NCI-H1048 (cell line): ENCODE data around the gene AACS.
"Not testable (repeated sequence)": the region's sequence is repeated elsewhere in the genome, so short reads cannot be mapped to it uniquely, and the experiment has no call there.

Experiments used
- DNase-seq: peaks from one replicate; lab custom pipeline; 2025; lab: John Stamatoyannopoulos, UW

Gene AACS

GRCh38 chr12:125092108-125092871 is 27.1 kb downstream of the AACS start:
- DNase-seq = no peak

DNA sequence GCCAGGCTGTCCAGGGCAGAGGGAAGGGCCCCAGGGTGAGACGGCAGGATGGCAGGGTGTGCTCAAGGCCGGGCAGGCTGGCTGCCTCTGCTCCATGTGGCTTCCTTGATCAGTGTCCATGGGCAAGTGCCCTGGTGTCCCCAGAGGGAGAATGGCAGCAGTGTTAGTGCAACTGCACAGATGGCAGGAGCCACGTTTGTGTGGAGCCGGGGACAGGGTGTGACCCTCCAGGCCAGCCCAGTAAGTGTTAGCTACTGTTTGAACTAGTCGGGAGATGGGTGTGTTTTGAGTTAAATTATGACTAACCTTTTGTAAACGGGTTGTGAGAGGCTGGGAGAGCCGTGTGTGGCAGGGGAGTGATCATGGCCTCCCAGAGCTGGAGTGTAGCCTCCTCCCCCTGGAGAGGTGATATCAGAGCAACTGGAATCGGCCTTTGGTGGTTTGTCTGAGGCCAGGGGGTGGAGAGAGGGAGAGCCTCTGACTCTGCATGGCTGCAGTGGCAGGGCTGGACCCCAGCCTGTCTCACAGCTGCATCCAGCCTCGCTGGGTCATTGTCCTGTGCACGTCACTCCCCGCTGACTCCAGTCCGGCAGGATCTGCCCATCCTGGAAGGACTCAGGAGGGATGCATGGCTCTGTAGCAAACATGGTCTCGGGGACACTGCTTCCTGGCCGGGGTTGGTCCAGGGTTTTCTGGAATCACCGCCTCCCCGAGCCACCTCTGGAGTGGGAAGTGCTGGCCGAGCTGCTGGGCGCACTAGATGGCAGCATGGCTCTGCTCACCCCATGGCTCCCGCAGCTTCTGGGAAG is 27.8 kb downstream of the AACS start:
- DNase-seq = no peak

DNA sequence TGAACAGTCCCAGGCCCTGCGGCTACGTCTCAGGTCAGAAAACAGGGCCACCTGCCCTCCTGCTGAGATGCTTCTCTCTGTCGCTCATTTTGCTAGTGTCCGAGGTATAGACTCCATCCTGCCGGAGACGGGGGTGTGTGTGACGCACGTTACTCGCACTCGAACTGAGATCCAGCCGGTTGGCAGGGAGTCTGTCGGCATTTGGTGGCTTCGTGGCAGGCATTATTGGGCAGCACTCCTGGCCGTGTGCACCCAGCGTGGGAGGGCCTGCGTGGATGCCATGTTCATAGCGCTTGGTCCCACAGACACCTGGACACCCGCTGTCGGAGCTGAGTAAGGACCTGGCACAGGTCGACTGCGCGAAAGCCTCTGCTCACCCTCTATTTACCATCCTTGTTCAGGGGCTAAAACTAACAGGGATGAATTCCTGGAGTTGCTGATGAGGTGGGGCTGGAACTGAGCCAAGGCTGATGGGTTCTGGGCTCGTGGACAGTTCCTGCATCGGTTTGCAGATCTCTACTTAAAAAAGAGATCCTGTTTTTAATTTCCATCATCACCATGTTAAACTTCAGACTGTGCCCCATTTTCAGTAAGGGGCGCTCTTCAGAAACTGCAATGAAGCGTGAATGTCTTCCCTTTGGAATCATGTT is 28.6 kb downstream of the AACS start:
- no peak for DNase-seq

DNA sequence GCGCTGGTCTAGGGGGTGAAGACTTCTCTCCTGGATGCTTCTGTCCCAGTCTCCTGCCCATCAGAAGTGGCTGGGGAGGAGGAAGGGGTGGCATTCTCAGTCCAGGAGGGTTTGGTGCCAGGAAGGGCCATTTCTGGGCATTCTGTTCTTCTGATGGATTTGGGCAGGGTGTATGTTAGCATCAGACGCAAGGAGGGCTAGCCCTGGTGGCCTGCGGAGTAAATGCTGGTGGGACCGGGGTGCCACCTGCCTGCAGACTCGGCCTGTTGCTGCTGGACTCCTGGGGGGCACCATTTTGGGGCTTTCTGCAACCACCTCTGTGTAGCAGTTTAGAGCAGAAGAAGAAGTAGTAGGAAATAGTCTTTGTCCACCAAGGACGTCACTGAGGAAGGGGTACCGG is 31.7 kb downstream of the AACS start:
- no peak for DNase-seq

DNA sequence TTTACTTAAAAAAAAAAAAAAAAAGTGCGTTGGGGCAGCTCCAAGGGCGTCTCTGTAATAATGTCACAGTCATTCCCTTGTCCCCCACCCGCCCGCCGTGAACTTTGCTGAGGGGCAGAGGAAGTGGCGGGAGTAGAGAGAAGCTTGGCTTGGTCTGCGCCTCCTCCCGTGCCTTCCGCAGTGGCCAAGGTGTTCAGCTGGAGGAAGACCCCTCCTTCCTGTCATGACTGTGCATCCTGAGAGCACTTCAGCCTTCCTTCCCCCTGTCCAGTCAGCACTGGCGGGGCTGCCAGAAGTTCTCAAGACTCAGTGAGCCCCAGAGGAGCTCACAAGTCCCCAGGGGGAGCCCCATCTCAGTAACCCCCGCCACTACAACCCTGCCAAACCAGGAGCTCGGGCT is 32.2 kb downstream of the AACS start:
- no peak for DNase-seq

- no peak for DNase-seq
Measured at GRCh38 chr12:125098676-125099408, 33.6 kb downstream of the AACS start.

GRCh38 chr12:125099409-125099782 is 34.2 kb downstream of the AACS start:
- DNase-seq = no peak

GRCh38 chr12:125100551-125101434 is 35.6 kb downstream of the AACS start:
- no peak for DNase-seq

DNA sequence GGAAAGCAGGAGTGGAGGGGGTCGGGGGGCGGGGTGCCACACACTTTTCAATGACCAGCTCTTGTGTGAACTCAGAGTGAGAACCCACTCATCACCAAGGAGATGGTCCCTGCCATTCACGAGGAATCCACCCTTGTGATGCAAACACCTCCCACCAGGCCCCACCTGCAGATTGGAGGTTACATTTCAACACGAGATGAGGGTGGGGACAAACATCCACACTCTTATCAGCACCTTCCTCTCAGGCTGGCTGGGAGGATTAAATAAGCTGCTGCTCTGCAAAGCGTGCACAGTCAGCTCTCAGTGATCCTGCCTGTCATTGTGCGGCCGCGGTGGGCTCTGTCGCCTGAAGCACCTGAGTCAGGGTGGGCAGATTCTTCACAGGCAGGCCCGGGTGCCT is 39.7 kb downstream of the AACS start:
- DNase-seq = no peak

GRCh38 chr12:125105600-125105999 is 40.4 kb downstream of the AACS start:
- DNase-seq = no peak

GRCh38 chr12:125110641-125111360 is 45.6 kb downstream of the AACS start:
- DNase-seq = no peak

DNA sequence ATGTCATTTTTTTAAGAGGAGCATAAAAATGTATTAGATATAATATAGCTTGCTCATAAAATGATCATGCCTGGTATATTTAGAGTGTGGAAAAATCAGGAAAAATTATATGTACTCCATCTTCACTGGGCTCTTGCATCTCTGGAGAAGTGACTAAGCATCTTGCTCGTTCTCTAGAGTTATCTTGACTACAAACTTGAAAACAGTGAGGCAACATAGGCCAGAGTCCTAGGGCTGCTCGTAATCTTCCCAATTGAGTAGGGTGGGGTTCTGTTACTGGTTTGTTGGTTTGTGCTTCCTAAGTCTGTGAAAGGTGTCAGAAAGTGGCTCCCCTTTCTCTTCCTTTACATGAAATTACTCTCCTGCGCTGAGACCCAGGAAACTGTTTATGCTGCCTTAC is 46.2 kb downstream of the AACS start:
- no peak for DNase-seq

DNA sequence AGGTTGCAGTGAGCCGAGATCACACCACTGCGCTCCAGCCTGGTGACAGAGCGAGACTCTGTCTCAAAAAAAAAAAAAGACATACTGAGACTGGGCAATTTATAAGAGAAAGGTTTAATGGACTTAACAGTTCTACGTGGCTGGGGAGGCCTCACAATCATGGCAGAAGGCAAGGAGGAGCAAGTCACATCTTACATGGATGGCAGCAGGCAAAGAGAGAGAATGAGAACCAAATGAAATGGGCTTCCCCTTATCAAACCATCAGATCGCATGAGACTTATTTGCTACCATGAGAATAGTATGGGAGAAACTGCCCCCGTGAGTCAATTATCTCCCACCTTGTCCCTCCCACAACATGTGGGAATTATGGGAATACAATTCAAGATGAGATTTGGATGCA is 47.4 kb downstream of the AACS start:
- DNase-seq = not testable (repeated sequence)

DNA sequence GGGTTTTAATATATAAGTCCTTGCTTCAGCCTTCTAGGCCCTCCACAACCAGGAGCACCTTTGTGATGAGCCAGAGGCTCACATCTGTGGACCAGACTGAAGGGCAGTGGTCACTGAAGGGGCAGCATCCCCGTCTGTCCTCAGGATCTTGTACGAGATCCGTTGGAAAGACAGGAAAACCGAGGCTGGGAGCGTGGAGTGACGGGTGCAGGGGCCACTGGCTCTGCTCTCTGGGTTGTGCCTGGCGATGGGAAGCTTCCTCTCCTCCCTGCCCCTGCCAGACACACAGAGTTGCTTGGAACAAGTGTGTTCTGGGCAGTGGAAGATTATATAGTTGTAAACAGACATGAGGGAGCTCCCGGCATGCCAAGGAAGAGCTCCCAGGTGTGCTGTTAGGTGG is 48.0 kb downstream of the AACS start:
- no peak for DNase-seq

DNA sequence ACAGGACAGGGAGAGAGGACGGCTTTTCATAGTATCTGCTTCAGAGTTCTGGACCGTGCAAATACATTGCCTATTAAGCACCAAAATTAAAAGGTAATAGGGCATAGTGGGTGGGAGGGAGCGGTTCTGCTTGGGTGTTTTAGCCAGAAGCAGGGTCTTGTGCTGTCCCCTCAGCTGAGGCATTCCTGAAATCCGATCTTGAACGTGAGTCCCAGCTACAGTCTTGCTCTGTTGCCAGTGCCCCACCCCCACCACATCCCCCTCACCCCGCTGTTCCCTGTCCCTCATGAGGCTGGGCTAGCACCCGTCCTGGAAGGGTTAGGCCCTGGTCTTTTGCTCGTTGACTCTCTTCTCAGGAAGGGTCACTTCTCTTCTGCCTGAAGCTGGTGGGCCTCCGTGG is 48.6 kb downstream of the AACS start:
- no peak for DNase-seq

DNA sequence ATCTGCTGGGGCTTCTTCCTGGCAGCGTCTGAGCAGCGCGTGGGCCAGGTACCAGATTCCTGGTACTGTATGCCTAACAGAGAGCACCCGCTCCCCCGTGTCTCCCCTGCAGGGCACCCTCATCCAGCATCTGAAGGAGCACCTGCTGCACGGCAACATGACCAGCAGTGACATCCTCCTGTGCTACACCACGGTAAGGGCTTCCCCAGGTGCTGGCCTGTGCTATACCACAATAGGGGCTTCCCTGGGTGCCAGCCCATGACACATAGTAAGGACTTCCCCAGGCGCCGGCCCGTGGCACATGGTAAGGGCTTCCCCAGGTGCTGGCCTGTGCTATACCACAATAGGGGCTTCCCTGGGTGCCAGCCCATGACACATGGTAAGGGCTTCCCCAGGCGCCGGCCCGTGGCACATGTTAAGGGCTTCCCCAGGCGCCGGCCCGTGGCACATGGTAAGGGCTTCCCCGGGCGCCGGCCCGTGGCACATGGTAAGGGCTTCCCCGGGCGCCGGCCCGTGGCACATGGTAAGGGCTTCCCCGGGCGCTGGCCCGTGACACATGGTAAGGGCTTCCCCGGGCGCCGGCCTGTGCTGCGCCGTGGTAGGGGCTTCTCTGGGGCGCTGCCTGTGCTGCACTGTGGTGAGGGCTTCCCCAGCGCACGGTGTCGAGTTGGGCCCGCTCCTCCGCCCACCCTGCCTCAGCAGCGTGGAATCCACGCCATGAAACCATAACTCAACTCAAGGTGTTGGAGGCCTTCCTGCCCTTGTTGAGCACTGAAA is 49.3 kb downstream of the AACS start:
- DNase-seq = no peak

DNA sequence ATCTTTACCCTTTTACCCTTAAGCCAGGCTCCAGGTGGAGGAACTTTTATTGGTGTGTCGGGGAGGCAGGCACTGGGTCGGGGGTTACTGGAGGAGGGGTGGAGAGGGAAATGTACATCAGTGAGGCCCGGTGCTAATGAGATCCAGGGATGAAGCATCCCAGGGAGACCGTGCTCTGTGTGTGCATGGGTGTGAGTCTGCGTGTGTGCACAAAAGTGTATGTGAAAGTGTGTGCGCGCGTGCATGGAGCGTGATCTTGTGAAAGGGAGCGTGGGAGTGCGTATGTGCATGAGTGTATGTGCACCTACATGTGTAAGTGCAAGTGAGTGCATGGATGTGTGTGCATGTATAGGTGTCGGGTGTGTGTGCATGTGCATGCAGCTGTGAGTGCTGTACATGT is 55.3 kb downstream of the AACS start:
- DNase-seq = no peak

GRCh38 chr12:125121106-125121505 is 55.9 kb downstream of the AACS start:
- DNase-seq = no peak

GRCh38 chr12:125122668-125123067 is 57.4 kb downstream of the AACS start:
- no peak for DNase-seq
